PC-9 (cell line): ENCODE results near the gene MYCL.

Source experiments
- CTCF ChIP-seq: fragments of 200-600 bp; sonication (generic); conservative IDR thresholded peaks from 2 replicates; pipeline ENCODE4 v1.6.1; 2017; ENCODE audit warnings: mixed run types, antibody characterized with exemption, mild to moderate bottlenecking, moderate library complexity
- EZH2 ChIP-seq: fragments of 200-600 bp; sonication (generic); IDR thresholded peaks from 2 replicates; pipeline ENCODE4 v1.8.0; 2017; ENCODE audit warnings: antibody characterized with exemption, low read depth

GRCh38 chr1:39895731-39896480 is 5.8 kb downstream of the MYCL start:
- no peak for TF ChIP-seq EZH2
- TF ChIP-seq CTCF, result no peak
